ENCODE measurements around the gene DGKD. TPM values are rescaled to one million over a fixed set of nuclear protein-coding genes. Genes with fewer than 3 reads are reported as not detected.

The DGKD gene
- total RNA-seq, 4 donors from 2014 or later = 26.3 to 41.3 (median 30.4) TPM

GRCh38 chr2:233468741-233469110 lies 114.4 kb downstream of the DGKD start:
- in situ Hi-C loops (cut with MboI; ENCODE audit: low sequenced_read_pairs in 4 of 4) = no loop called here
- peak in 1 of 2 donors; percentile 27 for DNase-seq
- no peak for ATAC-seq

GRCh38 chr2:233469261-233470010 lies 115.1 kb downstream of the DGKD start:
- intact Hi-C loops (cut with DNase I; ENCODE audit: low total_unique reads) (loop anchor here (2.0 kb wide), 1 partner anchor 15 kb away; no protein-coding TSS in a partner anchor), in situ Hi-C loops (cut with MboI; ENCODE audit: low sequenced_read_pairs in 4 of 4) (no loop called here)
- peak overlapping the region; percentile 61 to 82 (median 72) for H3K27ac ChIP-seq
- H3K4me1 ChIP-seq = peaks cover 8 to 19% of the 10 kb centered on the region in 2 donors
- DNase-seq (peak in 1 of 2 donors; percentile 76), ATAC-seq (peak; percentile 24 to 56)
- peaks cover 7 to 94% of the 10 kb centered on the region in 2 donors for H3K36me3 ChIP-seq
- no peak overlapping the region for H3K4me3 ChIP-seq
- TF ChIP-seq, protein P1, sequence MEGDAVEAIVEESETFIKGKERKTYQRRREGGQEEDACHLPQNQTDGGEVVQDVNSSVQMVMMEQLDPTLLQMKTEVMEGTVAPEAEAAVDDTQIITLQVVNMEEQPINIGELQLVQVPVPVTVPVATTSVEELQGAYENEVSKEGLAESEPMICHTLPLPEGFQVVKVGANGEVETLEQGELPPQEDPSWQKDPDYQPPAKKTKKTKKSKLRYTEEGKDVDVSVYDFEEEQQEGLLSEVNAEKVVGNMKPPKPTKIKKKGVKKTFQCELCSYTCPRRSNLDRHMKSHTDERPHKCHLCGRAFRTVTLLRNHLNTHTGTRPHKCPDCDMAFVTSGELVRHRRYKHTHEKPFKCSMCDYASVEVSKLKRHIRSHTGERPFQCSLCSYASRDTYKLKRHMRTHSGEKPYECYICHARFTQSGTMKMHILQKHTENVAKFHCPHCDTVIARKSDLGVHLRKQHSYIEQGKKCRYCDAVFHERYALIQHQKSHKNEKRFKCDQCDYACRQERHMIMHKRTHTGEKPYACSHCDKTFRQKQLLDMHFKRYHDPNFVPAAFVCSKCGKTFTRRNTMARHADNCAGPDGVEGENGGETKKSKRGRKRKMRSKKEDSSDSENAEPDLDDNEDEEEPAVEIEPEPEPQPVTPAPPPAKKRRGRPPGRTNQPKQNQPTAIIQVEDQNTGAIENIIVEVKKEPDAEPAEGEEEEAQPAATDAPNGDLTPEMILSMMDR (IDR thresholded peaks at IDR 0.05 in 4 of 5, conservative IDR thresholded peaks at IDR 0.05 in 1 of 5) = no peak
- TF ChIP-seq POLR2A (IDR thresholded peaks at IDR 0.05) = no peak
- no peaks in the 10 kb centered on the region for H3K9me3 ChIP-seq
- H3K27me3 ChIP-seq = no peaks in the 10 kb centered on the region

More at GRCh38 chr2:233468741-233469110, 114.4 kb downstream of the DGKD start:
- intact Hi-C loops (cut with DNase I; ENCODE audit: low total_unique reads) = loop anchor here (2.0 kb wide), 1 partner anchor 14 kb away; no protein-coding TSS in a partner anchor
- H3K9me3 ChIP-seq = no peaks in the 10 kb centered on the region
- no peaks in the 10 kb centered on the region for H3K27me3 ChIP-seq
- peaks cover 7 to 100% of the 10 kb centered on the region in 2 donors for H3K36me3 ChIP-seq
- H3K27ac ChIP-seq = peak overlapping the region; percentile 61 to 82 (median 72)
- H3K4me1 ChIP-seq = peaks cover 8 to 19% of the 10 kb centered on the region in 2 donors
- H3K4me3 ChIP-seq = no peak overlapping the region
- TF ChIP-seq POLR2A (IDR thresholded peaks at IDR 0.05) = no peak
- TF ChIP-seq, protein P1 (IDR thresholded peaks at IDR 0.05 in 4 of 5, conservative IDR thresholded peaks at IDR 0.05 in 1 of 5) = no peak

DNA sequence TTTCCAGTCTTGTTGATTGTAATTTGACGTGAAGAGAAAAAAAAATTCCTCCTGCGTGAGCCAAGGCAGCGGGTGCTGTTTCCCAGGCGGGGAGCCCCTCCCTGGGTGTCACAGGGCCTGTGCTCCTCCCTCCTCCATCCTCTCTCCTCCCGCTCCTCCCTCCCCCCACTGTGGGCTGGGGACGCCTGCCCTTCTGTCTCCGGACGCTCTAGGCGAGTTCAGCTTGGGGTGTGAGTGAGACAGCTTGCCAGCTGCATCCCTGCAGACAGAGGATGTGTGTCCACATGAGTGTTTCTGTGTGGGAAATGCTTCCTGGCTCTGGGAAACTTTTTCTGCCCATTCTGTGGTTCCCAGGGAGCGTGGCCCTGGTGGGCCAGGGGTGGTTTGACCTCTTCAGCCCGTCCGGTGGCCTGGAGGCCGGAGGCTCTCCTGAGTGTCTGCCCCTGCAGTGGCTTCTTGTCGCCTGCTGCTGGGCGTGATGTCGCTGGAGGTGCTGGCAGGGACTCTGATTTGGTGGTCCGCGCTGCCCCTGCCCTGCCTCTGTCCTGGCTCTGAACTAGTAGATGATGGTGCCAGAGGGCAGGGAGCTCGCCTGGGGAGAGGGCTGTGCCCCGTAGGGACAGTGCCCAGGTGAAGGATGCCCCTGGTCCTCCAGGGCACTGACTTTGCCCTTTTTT lies 115.9 kb downstream of the DGKD start:
- in situ Hi-C loops (cut with MboI; ENCODE audit: low sequenced_read_pairs in 4 of 4) = no loop called here
- peaks cover 7 to 87% of the 10 kb centered on the region in 2 donors for H3K36me3 ChIP-seq

GRCh38 chr2:233470839-233471238 lies 116.5 kb downstream of the DGKD start:
- peaks cover 2 to 84% of the 10 kb centered on the region in 2 donors for H3K36me3 ChIP-seq
- H3K4me1 ChIP-seq = peaks cover 8 to 19% of the 10 kb centered on the region in 2 donors
- H3K4me3 ChIP-seq = no peak overlapping the region
- H3K27ac ChIP-seq = peak overlapping the region; percentile 61 to 82 (median 72)
- no peak for ATAC-seq
- TF ChIP-seq, protein P1 (IDR thresholded peaks at IDR 0.05 in 4 of 5, conservative IDR thresholded peaks at IDR 0.05 in 1 of 5) = no peak
- TF ChIP-seq POLR2A (IDR thresholded peaks at IDR 0.05) = no peak
- no peaks in the 10 kb centered on the region for H3K27me3 ChIP-seq
- in situ Hi-C loops (cut with MboI; ENCODE audit: low sequenced_read_pairs in 4 of 4) = no loop called here
- intact Hi-C loops (cut with DNase I; ENCODE audit: low total_unique reads) = no loop called here
- peak in 1 of 2 donors; percentile 13 for DNase-seq
- H3K9me3 ChIP-seq = no peaks in the 10 kb centered on the region

More for the DNA sequence above, 115.9 kb downstream of the DGKD start:
- TF ChIP-seq, protein P1 (IDR thresholded peaks at IDR 0.05 in 4 of 5, conservative IDR thresholded peaks at IDR 0.05 in 1 of 5) = no peak
- no peak for TF ChIP-seq POLR2A (IDR thresholded peaks at IDR 0.05)
- DNase-seq (peak in 1 of 2 donors; percentile 45), ATAC-seq (peak; percentile 14 to 34)
- H3K4me1 ChIP-seq = peaks cover 8 to 19% of the 10 kb centered on the region in 2 donors
- intact Hi-C loops (cut with DNase I; ENCODE audit: low total_unique reads) = no loop called here
- H3K9me3 ChIP-seq = no peaks in the 10 kb centered on the region
- no peaks in the 10 kb centered on the region for H3K27me3 ChIP-seq
- H3K4me3 ChIP-seq = no peak overlapping the region
- peak overlapping the region; percentile 61 to 82 (median 72) for H3K27ac ChIP-seq
